Endothelial cell of umbilical vein (primary cell): ENCODE data around the gene RRH.

Source experiments
- EZH2 ChIP-seq: IDR thresholded peaks from 2 replicates; pipeline ENCODE4 v1.6.1; 2012; ENCODE audit warnings: borderline replicate concordance, low read depth, mild to moderate bottlenecking, moderate library complexity, low read length, inconsistent platforms; ENCODE audit not compliant: severe bottlenecking
- MYC ChIP-seq: IDR thresholded peaks from one replicate; pipeline ENCODE4 v1.6.1; 2011; ENCODE audit warnings: mild to moderate bottlenecking, low read depth, low read length
- POLR2A ChIP-seq: IDR thresholded peaks from 2 replicates; pipeline ENCODE4 v1.6.1; 2012; ENCODE audit warnings: low read depth, mild to moderate bottlenecking, control low read depth, low read length
- POLR2AphosphoS5 ChIP-seq: IDR thresholded peaks from 2 replicates; pipeline ENCODE4 v1.6.1; 2012; ENCODE audit warnings: low read depth, mild to moderate bottlenecking, control low read depth, low read length, moderate library complexity; ENCODE audit not compliant: insufficient read depth
- TF ChIP-seq, protein P1 (sequence below), 2 donors: IDR thresholded peaks; 1 replicate in 1 of 2; 2 replicates in 1 of 2; pipeline ENCODE4 v1.5.1; 2011; ENCODE audit warnings: low read length in 2 of 2, mild to moderate bottlenecking in 2 of 2, moderate library complexity in 2 of 2, control low read depth in 1 of 2, inconsistent platforms in 1 of 2, low read depth in 1 of 2; ENCODE audit not compliant: insufficient read depth in 1 of 2; ENCODE audit errors: extremely low read depth in 1 of 2
- TF ChIP-seq, protein P2 (sequence below): IDR thresholded peaks from 2 replicates; pipeline ENCODE4 v1.6.1; 2011; ENCODE audit not compliant: insufficient read depth, insufficient read length

DNA sequence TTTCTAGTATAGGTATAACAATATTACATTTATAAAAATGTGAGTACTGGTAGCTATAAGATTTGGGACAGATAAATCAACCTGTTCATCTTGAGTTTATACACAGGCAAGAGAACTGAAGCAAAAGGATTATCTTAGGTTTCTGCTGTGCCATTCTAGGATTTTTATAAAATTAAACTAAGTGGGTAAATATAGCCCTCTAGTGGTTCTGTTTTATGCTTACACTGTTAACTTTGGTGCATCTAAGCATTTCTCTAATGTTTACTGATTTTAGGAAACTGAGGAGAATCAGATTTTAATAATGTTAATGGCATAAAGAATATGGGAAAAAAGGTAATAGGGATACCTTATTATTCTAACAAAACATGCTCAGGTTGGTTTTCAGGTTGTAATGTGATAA lies 1.1 kb upstream of the RRH start:
- TF ChIP-seq, protein P1, sequence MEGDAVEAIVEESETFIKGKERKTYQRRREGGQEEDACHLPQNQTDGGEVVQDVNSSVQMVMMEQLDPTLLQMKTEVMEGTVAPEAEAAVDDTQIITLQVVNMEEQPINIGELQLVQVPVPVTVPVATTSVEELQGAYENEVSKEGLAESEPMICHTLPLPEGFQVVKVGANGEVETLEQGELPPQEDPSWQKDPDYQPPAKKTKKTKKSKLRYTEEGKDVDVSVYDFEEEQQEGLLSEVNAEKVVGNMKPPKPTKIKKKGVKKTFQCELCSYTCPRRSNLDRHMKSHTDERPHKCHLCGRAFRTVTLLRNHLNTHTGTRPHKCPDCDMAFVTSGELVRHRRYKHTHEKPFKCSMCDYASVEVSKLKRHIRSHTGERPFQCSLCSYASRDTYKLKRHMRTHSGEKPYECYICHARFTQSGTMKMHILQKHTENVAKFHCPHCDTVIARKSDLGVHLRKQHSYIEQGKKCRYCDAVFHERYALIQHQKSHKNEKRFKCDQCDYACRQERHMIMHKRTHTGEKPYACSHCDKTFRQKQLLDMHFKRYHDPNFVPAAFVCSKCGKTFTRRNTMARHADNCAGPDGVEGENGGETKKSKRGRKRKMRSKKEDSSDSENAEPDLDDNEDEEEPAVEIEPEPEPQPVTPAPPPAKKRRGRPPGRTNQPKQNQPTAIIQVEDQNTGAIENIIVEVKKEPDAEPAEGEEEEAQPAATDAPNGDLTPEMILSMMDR (IDR thresholded peaks at IDR 0.05; ENCODE audit: extremely low read depth in 1 of 2, insufficient read depth in 1 of 2, low read depth in 1 of 2, low read length in 2 of 2): peak; percentile 14 to 28
- TF ChIP-seq EZH2: no peak
- no peak for TF ChIP-seq MYC
- no peak for TF ChIP-seq POLR2A
- no peak for TF ChIP-seq POLR2AphosphoS5
- TF ChIP-seq, protein P2, sequence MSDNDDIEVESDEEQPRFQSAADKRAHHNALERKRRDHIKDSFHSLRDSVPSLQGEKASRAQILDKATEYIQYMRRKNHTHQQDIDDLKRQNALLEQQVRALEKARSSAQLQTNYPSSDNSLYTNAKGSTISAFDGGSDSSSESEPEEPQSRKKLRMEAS: no peak
